Testis (tissue), 2 donors: ENCODE measurements around the gene CDH4.

Experiments
- CTCF ChIP-seq, 3 experiments: fragments of 450-650 bp in 2 of 3; fragments of 200-600 bp in 1 of 3; sonication (generic) in 1 of 3; IDR thresholded peaks; one replicate each; pipeline ENCODE4 v1.5.1; 2016 to 2019; ENCODE audit warnings: antibody characterized with exemption in 3 of 3, mild to moderate bottlenecking in 2 of 3, moderate library complexity in 1 of 3
- POLR2A ChIP-seq: fragments of 450-650 bp; IDR thresholded peaks from one replicate; pipeline ENCODE4 v1.6.1; 2017; ENCODE audit warnings: antibody characterized with exemption, mild to moderate bottlenecking, moderate library complexity

GRCh38 chr20:61613917-61614705, 362.1 kb downstream of the CDH4 start:
- TF ChIP-seq CTCF (IDR thresholded peaks at IDR 0.05): no peak
- no peak for TF ChIP-seq POLR2A
